ENCODE results near the gene RASA4.
"Not testable (repeated sequence)": the region's sequence is repeated elsewhere in the genome, so short reads cannot be mapped to it uniquely, and the experiment has no call there.

Gene RASA4

DNA sequence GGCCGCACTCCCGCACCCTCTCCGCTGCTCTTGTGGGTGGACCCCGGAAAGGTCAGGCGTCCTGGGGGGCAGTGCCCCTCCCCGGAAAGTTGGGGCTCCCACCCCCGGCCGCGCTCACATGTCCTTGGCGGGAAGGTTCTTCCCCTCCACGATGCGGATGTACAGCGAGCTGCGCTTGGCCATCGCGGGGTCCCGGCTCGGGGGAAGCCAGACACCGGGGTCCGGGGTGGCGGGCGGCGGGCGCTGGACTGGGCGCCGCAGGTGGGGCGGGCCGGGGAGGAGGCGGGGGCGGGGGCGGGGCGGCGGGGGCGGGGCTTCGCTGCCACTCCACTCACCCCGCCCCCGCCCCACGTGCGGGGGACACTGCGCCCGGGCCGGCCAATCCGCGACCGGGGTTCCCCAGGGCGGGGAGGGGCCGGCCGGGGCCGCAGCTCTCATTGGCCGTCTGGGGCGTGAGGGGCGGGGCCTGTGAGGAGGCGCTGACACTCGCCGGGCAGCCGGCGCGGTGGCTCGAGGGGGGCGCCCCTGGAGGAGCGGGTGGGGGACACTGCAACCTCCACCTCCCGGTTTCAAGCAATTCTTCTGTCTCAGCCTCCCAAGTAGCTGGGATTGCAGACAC is at the start of gene RASA4:
TSS of gene RASA4 (minus strand) at position 250 of the 619 bp plus-strand sequence. CDS start at position 183, 67 bp downstream.
- not testable (repeated sequence) for H3K27me3 ChIP-seq; H4K20me1 ChIP-seq; H3K36me3 ChIP-seq; H3K27ac ChIP-seq; H3K9me3 ChIP-seq (replicated peaks in 1 of 11); H3K4me1 ChIP-seq
- peak within 1 kb of the TSS in 8 of 10 experiments; percentile 40 to 59 (median 48); a peak in 14 of 20 replicates for H3K4me3 ChIP-seq
- H3K9ac ChIP-seq: 0 out of 22 replicates have a peak within 1 kb of the TSS, but pooled peaks of 1 of the 11 experiments have one; percentile 55
- H3K4me2 ChIP-seq: peak within 1 kb of the TSS in 2 of 11 experiments; percentile 36 to 45; a peak in 3 of 22 replicates

DNA sequence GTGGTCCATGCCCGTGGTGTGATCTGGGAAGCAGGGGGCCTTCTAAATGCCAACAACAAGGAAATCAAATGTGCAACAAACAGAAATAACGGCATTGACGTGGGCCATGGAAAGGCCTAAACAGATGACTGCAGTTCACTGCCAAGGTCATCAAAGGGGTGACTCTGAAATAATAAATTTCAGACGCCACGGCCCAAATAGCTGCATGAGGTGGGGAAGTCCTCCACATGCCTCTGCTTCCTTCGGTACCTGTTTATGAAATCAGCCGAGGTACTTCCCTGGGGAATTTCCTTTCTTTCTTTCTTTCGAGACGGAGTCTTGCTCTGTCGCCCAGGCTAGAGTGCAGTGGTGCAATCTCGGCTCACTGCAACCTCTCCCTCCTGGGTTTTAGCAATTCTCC is 48.2 kb upstream of the RASA4 start:
- not testable (repeated sequence) for H3K4me2 ChIP-seq; H3K4me3 ChIP-seq; H3K9me3 ChIP-seq (replicated peaks in 1 of 11); H4K20me1 ChIP-seq; H3K27me3 ChIP-seq; H3K36me3 ChIP-seq; H3K27ac ChIP-seq; H3K4me1 ChIP-seq; H3K9ac ChIP-seq

DNA sequence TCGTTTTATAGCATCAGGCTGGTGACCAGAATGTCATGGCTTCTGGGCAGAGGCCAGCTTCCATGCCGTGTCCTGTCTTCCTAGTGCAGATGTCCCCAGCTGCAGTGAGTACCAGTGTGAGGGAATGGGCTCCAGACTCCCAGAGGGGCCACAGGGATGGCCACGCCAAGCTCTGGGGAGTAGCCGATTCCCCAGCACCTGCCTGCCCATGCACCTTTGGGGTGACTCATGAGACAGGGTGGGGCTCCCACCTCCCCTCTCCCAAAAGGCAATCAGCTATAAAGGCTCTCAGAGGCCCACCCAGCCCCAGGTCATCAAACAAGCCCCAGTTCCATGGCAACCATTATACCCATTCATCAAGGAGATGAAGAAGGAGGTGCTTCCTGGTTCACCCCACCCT is 33.4 kb upstream of the RASA4 start, which contains the start of gene SPDYE2B:
TSS of gene SPDYE2B (plus strand) at position 396 of the 400 bp plus-strand sequence. CDS start 2,030 bp downstream, outside the sequence.
- not testable (repeated sequence) for H3K27ac ChIP-seq; H3K4me2 ChIP-seq; H3K9ac ChIP-seq; H3K4me3 ChIP-seq; H3K36me3 ChIP-seq; H3K9me3 ChIP-seq (replicated peaks in 1 of 11); H3K4me1 ChIP-seq; H3K27me3 ChIP-seq; H4K20me1 ChIP-seq

DNA sequence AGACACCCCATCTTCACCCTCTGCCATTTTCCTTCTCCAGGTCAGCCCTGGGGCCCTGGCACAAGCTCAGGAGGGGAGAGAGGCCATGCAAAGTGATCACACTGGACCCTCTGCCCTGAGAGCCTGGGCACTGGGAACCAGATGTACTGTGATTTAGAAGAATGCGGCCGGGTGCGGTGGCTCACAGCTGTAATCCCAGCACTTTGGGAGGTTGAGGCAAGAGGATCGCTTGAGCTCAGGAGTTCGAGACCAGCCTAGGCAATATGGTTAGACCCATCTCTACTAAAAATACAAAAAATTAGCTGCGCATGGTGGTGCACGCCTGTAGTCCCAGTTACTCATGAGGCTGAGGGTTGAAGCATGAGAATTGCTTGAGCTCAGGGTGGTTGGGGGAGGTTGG is 31.3 kb upstream of the RASA4 start:
- H3K4me3 ChIP-seq; H3K9me3 ChIP-seq (replicated peaks in 1 of 11); H3K4me1 ChIP-seq; H4K20me1 ChIP-seq; H3K36me3 ChIP-seq; H3K9ac ChIP-seq; H3K4me2 ChIP-seq; H3K27me3 ChIP-seq; H3K27ac ChIP-seq: not testable (repeated sequence)

DNA sequence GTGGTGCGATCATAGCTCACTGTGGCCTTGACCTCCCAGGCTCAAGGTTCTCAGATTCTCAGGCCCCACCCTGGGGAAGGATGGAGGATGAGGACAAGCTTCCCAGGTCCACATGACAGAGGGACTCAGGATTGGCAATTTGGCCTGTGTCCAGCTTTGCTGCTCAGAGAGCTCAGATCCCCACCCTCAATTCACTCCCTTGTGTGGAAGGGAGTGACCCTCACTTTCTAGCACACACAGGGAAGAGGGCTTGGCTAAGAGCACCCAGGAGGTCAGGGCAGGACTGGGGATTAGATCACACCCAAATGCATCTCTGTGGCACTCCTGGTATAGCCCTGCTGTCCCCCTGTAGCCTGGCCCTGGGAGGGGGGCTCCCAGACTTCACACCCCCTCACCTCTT is 26.8 kb upstream of the RASA4 start:
- not testable (repeated sequence) for H3K27me3 ChIP-seq; H3K9me3 ChIP-seq (replicated peaks in 1 of 11); H3K4me1 ChIP-seq; H4K20me1 ChIP-seq; H3K4me3 ChIP-seq; H3K36me3 ChIP-seq; H3K27ac ChIP-seq; H3K4me2 ChIP-seq; H3K9ac ChIP-seq

DNA sequence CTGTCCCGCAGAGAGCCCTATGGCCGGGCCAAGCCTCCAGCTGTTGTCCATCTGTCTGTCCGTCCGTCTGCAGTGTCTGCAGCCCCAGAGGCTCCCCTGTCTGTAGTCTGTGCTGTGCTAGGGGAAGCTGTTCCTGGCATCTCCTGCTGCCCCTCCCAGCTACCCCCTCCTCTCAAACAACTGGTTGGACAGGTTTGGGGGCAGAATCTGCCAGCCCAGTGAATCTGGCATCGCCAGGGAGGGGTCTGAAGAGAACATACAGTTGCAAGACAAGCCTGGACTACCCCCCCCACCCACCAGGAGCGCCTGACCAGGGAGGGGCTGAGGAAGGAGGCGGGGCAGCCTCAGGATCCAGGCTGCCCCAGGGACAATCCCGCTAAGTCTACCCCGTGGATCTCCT is 26.1 kb upstream of the RASA4 start, which contains the start of gene UPK3BL1:
TSS of gene UPK3BL1 (minus strand) at position 101 of the 400 bp plus-strand sequence. CDS start at position 51, 50 bp downstream.
- H4K20me1 ChIP-seq; H3K4me1 ChIP-seq; H3K9ac ChIP-seq; H3K4me3 ChIP-seq; H3K27me3 ChIP-seq; H3K27ac ChIP-seq; H3K36me3 ChIP-seq; H3K9me3 ChIP-seq (replicated peaks in 1 of 11); H3K4me2 ChIP-seq: not testable (repeated sequence)

DNA sequence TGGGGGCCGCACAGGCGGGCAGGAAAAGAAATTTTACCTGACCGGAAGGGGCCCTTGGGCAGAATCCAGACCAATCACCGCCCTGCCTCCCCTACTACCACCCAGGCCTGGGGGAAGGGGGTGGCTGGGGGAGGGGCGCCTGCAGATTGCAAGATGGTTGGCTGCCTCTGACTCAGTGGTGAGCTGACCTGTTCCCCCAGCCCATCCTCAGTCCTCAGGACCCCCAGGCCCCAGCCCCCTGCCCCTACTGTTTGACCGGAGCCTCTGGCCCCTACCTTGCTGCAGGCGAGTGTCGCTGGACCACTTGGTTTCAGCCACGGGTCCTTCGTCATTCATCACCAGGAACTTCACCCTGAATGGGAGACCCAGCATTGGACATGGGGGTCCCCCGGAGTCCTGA is 22.3 kb upstream of the RASA4 start:
- H3K36me3 ChIP-seq; H4K20me1 ChIP-seq; H3K27me3 ChIP-seq; H3K9ac ChIP-seq; H3K4me1 ChIP-seq; H3K27ac ChIP-seq; H3K4me2 ChIP-seq; H3K9me3 ChIP-seq (replicated peaks in 1 of 11); H3K4me3 ChIP-seq: not testable (repeated sequence)

DNA sequence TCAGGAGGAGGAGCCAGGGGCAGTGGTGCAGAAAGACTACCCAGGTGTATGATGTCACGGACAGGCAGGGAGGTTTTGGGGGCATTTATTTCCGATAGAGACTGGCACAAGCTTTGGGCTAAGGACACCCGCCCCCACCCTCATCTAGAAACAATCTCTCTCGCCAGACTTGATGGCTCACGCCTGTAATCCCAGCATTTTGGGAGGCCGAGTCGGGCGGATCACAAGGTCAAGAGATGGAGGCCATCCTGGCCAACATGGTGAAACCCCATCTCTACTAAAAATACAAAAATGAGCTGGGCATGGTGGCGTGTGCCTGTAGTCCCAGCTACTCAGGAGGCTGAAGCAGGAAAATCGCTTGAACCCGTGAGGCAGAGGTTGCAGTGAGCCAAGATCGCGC is 20.4 kb upstream of the RASA4 start:
- H3K27me3 ChIP-seq; H3K36me3 ChIP-seq; H3K4me2 ChIP-seq; H3K4me1 ChIP-seq; H4K20me1 ChIP-seq; H3K27ac ChIP-seq; H3K4me3 ChIP-seq; H3K9ac ChIP-seq; H3K9me3 ChIP-seq (replicated peaks in 1 of 11): not testable (repeated sequence)

DNA sequence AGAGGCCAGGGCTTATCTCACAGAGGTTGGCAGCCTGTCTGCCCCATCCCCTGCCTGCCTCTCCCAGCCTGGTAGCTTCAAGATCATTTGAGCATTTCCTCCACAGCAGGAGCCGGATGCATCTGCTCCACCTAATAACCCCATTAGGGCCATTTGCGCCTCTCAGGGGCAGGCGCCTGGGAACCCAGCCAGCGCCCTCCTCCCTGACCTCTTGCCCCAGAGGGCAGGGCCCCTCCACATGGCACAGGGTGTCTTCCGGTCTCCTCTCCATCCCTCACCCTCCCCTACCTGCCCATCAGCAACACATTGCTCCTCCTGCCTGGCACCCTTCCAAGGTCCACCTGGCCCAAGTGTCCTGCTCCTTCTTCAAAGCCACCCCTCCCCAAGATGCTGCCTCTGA is 18.8 kb upstream of the RASA4 start:
- peak overlapping the region in 1 of 11 experiments; percentile 59; a peak in 2 of 22 replicates for H3K27ac ChIP-seq
- not testable (repeated sequence) for H3K36me3 ChIP-seq; H4K20me1 ChIP-seq; H3K27me3 ChIP-seq; H3K4me3 ChIP-seq; H3K4me2 ChIP-seq; H3K9ac ChIP-seq; H3K4me1 ChIP-seq; H3K9me3 ChIP-seq (replicated peaks in 1 of 11)

DNA sequence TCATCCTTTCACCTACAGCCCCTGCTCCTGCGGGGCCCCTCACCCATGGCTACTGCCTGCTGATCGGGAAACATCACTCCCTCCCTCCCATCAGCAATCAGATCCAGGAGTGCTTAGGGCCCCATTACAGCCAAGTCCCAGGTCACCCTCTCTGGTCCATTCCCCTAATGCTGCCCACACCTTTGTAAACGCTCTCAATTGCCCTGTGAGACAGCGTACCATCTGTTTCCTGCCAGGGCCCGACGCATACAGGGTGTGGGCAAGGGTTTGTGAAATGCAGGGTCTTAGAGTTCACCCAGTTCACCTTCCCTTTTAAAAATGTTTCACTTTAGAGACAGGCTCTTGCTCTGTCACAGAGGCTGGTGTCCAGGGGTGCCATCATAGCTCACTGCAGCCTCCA is 17.7 kb upstream of the RASA4 start:
- H3K4me2 ChIP-seq; H4K20me1 ChIP-seq; H3K9ac ChIP-seq; H3K4me3 ChIP-seq; H3K4me1 ChIP-seq; H3K36me3 ChIP-seq; H3K27me3 ChIP-seq; H3K9me3 ChIP-seq (replicated peaks in 1 of 11): not testable (repeated sequence)
- 0 out of 22 replicates have a peak overlapping the region, but pooled peaks of 1 of the 11 experiments have one; percentile 45 for H3K27ac ChIP-seq

DNA sequence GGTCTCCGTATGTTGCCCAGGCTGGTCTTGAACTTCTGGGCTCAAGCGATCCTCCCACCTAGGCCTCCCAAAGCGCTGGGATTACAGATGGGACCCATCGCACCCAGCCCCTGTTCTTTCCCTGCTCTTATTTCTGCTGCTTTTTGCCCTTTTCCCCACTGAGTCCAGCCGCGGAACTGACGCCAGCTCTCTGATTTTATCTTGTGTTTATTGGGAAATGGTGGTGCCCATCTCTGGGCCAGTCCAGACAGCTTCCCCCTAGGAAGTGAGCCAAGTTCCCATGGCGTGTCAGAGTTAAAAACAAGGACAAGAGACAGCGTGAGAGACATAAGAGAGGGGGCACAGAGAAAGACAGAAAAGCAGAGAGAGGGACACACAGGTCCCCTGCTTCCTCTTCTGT is 14.1 kb upstream of the RASA4 start:
- H3K27ac ChIP-seq; H3K9ac ChIP-seq; H3K27me3 ChIP-seq; H3K9me3 ChIP-seq (replicated peaks in 1 of 11); H4K20me1 ChIP-seq; H3K4me1 ChIP-seq; H3K4me3 ChIP-seq; H3K4me2 ChIP-seq; H3K36me3 ChIP-seq: not testable (repeated sequence)

DNA sequence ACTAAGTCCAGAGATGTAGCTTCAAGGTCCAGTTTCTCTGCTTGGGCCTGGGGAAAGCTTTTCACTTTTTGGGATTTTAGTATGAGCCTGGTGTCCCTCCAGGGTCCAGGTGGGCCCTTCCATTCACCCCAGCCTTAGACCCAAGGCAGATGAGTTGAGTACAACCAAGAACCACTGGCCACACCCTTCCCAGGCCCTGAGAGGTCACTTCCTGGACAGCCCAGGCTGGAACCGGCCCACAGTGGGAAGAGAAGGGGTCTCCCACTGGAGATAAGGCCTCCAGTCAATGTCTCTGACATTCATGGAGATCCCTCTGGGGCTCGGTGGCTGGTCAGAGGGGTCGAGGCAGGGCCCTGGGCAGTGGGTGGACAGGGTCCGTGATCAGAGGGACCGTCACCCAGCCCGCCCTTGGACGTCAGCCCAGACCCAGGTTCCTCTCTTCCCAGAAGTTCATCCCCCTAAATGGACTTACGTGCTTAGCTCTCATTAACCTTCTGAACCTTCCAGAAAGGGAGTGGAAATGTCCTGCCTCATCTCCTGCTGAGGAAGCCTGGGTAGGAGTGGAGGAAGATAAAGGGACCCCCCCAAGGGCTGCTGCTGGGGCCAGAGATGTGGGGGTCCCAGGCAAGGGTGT is 10.8 kb upstream of the RASA4 start:
- not testable (repeated sequence) for H3K4me3 ChIP-seq, H3K4me1 ChIP-seq, H3K27ac ChIP-seq

DNA sequence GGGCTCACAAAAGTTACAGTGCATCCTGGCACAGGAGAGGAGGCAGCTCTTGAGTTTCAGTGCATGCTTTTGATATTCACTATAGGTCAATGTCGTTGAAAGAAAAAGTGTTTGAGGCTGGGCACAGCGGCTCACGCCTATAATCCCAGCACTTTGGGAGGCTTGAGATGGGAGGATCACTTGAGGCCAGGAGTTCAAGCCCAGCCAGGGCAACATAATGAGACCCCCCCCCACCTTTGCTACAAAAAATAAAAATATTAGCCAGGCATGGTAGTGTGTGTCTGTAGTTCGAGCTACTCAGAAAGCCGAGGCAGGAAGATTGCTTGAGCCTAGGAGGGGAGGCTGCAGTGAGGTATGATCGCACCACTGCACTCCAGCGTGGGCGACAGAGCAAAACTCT is 1.6 kb upstream of the RASA4 start:
- H4K20me1 ChIP-seq; H3K27me3 ChIP-seq; H3K27ac ChIP-seq; H3K4me2 ChIP-seq; H3K4me1 ChIP-seq; H3K36me3 ChIP-seq; H3K9ac ChIP-seq; H3K9me3 ChIP-seq (replicated peaks in 1 of 11); H3K4me3 ChIP-seq: not testable (repeated sequence)

More for the DNA sequence above, 10.8 kb upstream of the RASA4 start:
- not testable (repeated sequence) for H4K20me1 ChIP-seq; H3K36me3 ChIP-seq; H3K9me3 ChIP-seq (replicated peaks in 1 of 11); H3K9ac ChIP-seq; H3K27me3 ChIP-seq; H3K4me2 ChIP-seq

DNA sequence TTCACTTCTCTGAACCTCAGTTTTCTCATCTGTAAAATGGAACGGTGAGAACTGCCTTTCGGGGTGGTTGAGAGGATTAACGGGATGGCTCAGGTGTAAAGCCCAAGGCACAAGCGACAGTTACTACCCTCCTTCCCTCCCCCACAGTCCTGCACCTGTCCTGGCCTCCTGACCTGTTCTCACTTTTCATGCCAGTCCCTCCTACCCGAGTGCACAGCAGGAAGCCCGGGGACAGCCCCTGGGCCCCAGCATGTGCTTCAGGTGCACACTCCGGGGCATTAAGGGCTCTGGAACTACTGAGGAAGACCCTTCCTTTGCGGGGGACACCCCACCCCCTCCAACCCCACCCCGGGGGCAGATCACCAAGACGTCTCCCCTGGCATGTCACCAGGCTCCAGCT is 626 bp downstream of the RASA4 start:
- H3K9me3 ChIP-seq (replicated peaks in 1 of 11); H4K20me1 ChIP-seq; H3K27me3 ChIP-seq; H3K4me2 ChIP-seq; H3K27ac ChIP-seq; H3K36me3 ChIP-seq; H3K4me1 ChIP-seq; H3K4me3 ChIP-seq; H3K9ac ChIP-seq: not testable (repeated sequence)
